T-cell (primary cell): ENCODE measurements around the gene ESRP2. TPM values are rescaled to one million over a fixed set of nuclear protein-coding genes. Genes with fewer than 3 reads are reported as not detected.

Source experiments
- ATAC-seq, 4 experiments: fragments of 200-7000 bp in 3 of 4; fragments of 150-1000 bp in 1 of 4; cut with Tn5 transposase; replicated peaks in 1 of 4; 1 replicate in 3 of 4; 2 replicates in 1 of 4; pipeline ENCODE4 v1.10.0; 2021; ENCODE audit warnings: moderate library complexity in 3 of 4, mild to moderate bottlenecking in 2 of 4, moderate number of reproducible peaks in 1 of 4
- CTCF ChIA-PET, 2 donors: fragments of 300-600 bp; sonication (Branson Sonifier 250); formaldehyde crosslinking; loops; one replicate each; lab custom pipeline; 2022; ENCODE audit warnings: antibody characterized with exemption in 2 of 2; lab: Charles Lee
- POLR2A ChIA-PET, 2 donors: fragments of 300-600 bp; sonication (Branson Sonifier 250); formaldehyde crosslinking; loops; one replicate each; lab custom pipeline; 2022; ENCODE audit warnings: antibody characterized with exemption in 2 of 2; lab: Charles Lee
- DNase-seq, 35 experiments: peaks; one replicate each; pipeline versions ENCODE4 v3.0.0 to v3.0.0-alpha.2; 2013 to 2023
- H3K27ac ChIP-seq: one replicate; pipeline ENCODE4 v1.5.1; 2013; ENCODE audit warnings: low read length
- H3K27me3 ChIP-seq, 2 experiments: replicated peaks in 1 of 2; 1 replicate in 1 of 2; 2 replicates in 1 of 2; pipeline versions ENCODE4 v1.6.1 to v1.7.0; 2013; ENCODE audit warnings: low read length in 1 of 2, mixed read lengths in 1 of 2; ENCODE audit not compliant: control insufficient read depth in 2 of 2, insufficient read depth in 2 of 2; ENCODE audit errors: extremely low read depth in 1 of 2
- H3K36me3 ChIP-seq, 2 donors: 1 replicate in 1 of 2; 2 replicates in 1 of 2; pipeline versions ENCODE4 v1.6.1 to v1.7.0; 2013; ENCODE audit warnings: low read length in 1 of 2; ENCODE audit not compliant: control insufficient read depth in 2 of 2, insufficient read depth in 1 of 2; ENCODE audit errors: extremely low read depth in 1 of 2
- H3K4me1 ChIP-seq, 2 experiments: 1 replicate in 1 of 2; 2 replicates in 1 of 2; pipeline versions ENCODE4 v1.6.1 to v1.7.0; 2013; ENCODE audit warnings: low read length in 2 of 2, mixed read lengths in 1 of 2; ENCODE audit not compliant: insufficient read depth in 2 of 2, control insufficient read depth in 1 of 2; ENCODE audit errors: extremely low read depth in 1 of 2
- H3K4me3 ChIP-seq, 2 donors: 1 replicate in 1 of 2; 2 replicates in 1 of 2; pipeline versions ENCODE4 v1.5.1 to v1.7.0; 2013; ENCODE audit warnings: mild to moderate bottlenecking in 2 of 2, low read length in 1 of 2, moderate library complexity in 1 of 2; ENCODE audit not compliant: control insufficient read depth in 1 of 2; ENCODE audit errors: extremely low read depth in 1 of 2
- H3K9me3 ChIP-seq: 2 replicates; pipeline ENCODE4 v1.7.0; 2013
- H3K27ac Mint-ChIP-seq, 2 donors: one replicate each; pipeline ENCODE4 v1.8.0; 2020 to 2021; ENCODE audit warnings: mild to moderate bottlenecking in 2 of 2, mixed read lengths in 2 of 2
- H3K27me3 Mint-ChIP-seq, 2 donors: one replicate each; pipeline ENCODE4 v1.8.0; 2021 to 2022; ENCODE audit warnings: mixed read lengths in 2 of 2
- H3K36me3 Mint-ChIP-seq: one replicate; pipeline ENCODE4 v1.8.0; 2021; ENCODE audit warnings: mixed read lengths
- H3K4me1 Mint-ChIP-seq, 3 donors: one replicate each; pipeline ENCODE4 v1.8.0; 2020 to 2022; ENCODE audit warnings: mixed read lengths in 3 of 3, mild to moderate bottlenecking in 1 of 3
- H3K4me3 Mint-ChIP-seq, 3 donors: one replicate each; pipeline ENCODE4 v1.8.0; 2020 to 2022; ENCODE audit warnings: mild to moderate bottlenecking in 3 of 3, mixed read lengths in 3 of 3, moderate library complexity in 3 of 3
- H3K9me3 Mint-ChIP-seq, 3 donors: one replicate each; pipeline ENCODE4 v1.8.0; 2020 to 2022; ENCODE audit warnings: mixed read lengths in 3 of 3
- whole genome bisulfite sequencing: methylation state at CpG from one replicate; pipeline ENCODE4 v1.1.5; 2013; ENCODE audit warnings: missing lambda C conversion rate; ENCODE audit not compliant: insufficient coverage; 5-methylcytosine and 5-hydroxymethylcytosine counted together
- total RNA-seq, 35 experiments: library from RNA in 6 of 35; stranded (reverse) in 6 of 35; fragments of 120-200 nt in 1 of 35; gene quantifications; one replicate each; pipeline versions ENCODE4 v1.2.1 to v1.2.4 and lab custom pipeline; 2013 to 2026

The ESRP2 gene
- total RNA-seq, 5 donors from 2014 or later (not counting 1 experiment from before 2014, with no cell fraction given), result 0.47 to 0.79 (median 0.62) TPM; not detected in 2

- no peaks in the 10 kb centered on the region for H3K27me3 ChIP-seq
- Mint-ChIP-seq H3K36me3 (peaks cover 7% of the 10 kb centered on the region), H3K9me3 (no peaks in the 10 kb centered on the region), H3K4me1 (peaks cover 44 to 56% (median 48%) of the 10 kb centered on the region in 3 donors), H3K27me3 (no peaks in the 10 kb centered on the region), H3K4me3 (peak overlapping the region; percentile 90 to 96 (median 92)), H3K27ac (peak overlapping the region; percentile 97)
- peaks cover 3 to 23% of the 10 kb centered on the region in 2 donors for H3K36me3 ChIP-seq
- ATAC-seq, result no peak
- H3K9me3 ChIP-seq, result no peaks in the 10 kb centered on the region
- H3K4me3 ChIP-seq, result peak overlapping the region; percentile 82 to 86
- POLR2A ChIA-PET, result interaction anchor here (0.6 to 1.6 kb wide), 8 partner anchors 9 to 66 kb away, joined by 3 to 8 read pairs (median 4); partner anchors contain the start of genes PRMT7 (in 1 of the 2) and SLC7A6OS (in 1 of the 2)
- peak overlapping the region; percentile 88 for H3K27ac ChIP-seq
- CTCF ChIA-PET, result interaction anchor here (0.6 to 4.6 kb wide), 23 partner anchors 8 to 423 kb away, joined by 3 to 73 read pairs (median 6); partner anchors contain the start of genes PLA2G15 (in 2 of the 2), PRMT7 (in 2 of the 2) and SLC7A6OS (in 2 of the 2)
- WGBS, result 38% methylated on average over 11 of the region's 11 CpGs
- H3K4me1 ChIP-seq, result peaks cover 21 to 59% of the 10 kb centered on the region in 2 experiments
- DNase-seq, result no peak
These were observed 27.7 kb upstream of the ESRP2 start for GRCh38 chr16:68263559-68264127.

GRCh38 chr16:68259007-68259825 lies 23.3 kb upstream of the ESRP2 start:
- Mint-ChIP-seq H3K36me3 (peaks cover 15% of the 10 kb centered on the region), H3K9me3 (no peaks in the 10 kb centered on the region), H3K4me1 (peaks cover 21 to 30% (median 28%) of the 10 kb centered on the region in 3 donors), H3K4me3 (no peak overlapping the region), H3K27ac (no peak overlapping the region), H3K27me3 (no peaks in the 10 kb centered on the region)
- Histone ChIP-seq H3K27ac (no peak overlapping the region), H3K4me3 (no peak overlapping the region), H3K9me3 (no peaks in the 10 kb centered on the region), H3K36me3 (peaks cover 3 to 29% of the 10 kb centered on the region in 2 donors), H3K27me3 (no peaks in the 10 kb centered on the region), H3K4me1 (peaks cover 2 to 31% of the 10 kb centered on the region in 2 experiments)
- ChIA-PET POLR2A (interaction anchor here in 1 of 2 donors (0.6 kb wide), 1 partner anchor 317 kb away, joined by 7 read pairs; no protein-coding TSS in a partner anchor), CTCF (no interaction called here)
- ATAC-seq (no peak), DNase-seq (no peak)
- 85% methylated on average over 24 of the region's 27 CpGs for WGBS

- Histone ChIP-seq H3K27ac (no peak overlapping the region), H3K36me3 (peaks cover 5 to 36% of the 10 kb centered on the region in 2 donors), H3K27me3 (no peaks in the 10 kb centered on the region), H3K4me3 (no peak overlapping the region), H3K4me1 (peaks cover 2 to 21% of the 10 kb centered on the region in 2 experiments), H3K9me3 (no peaks in the 10 kb centered on the region)
- ATAC-seq (no peak), DNase-seq (no peak)
- no peaks in the 10 kb centered on the region for H3K27me3 Mint-ChIP-seq
- ChIA-PET POLR2A (interaction anchor here in 1 of 2 donors (0.5 to 0.6 kb wide), 2 partner anchors 318 to 483 kb away, joined by 7 to 8 read pairs; no protein-coding TSS in a partner anchor), CTCF (interaction anchor here in 1 of 2 donors (0.6 to 1.2 kb wide), 2 partner anchors 22 to 71 kb away, joined by 4 to 6 read pairs; no protein-coding TSS in a partner anchor)
- H3K36me3 Mint-ChIP-seq, result peaks cover 18% of the 10 kb centered on the region
- H3K27ac Mint-ChIP-seq, result peak overlapping the region in 1 of 2 donors; percentile 54
- peaks cover 13 to 22% (median 20%) of the 10 kb centered on the region in 3 donors for H3K4me1 Mint-ChIP-seq
- no peaks in the 10 kb centered on the region for H3K9me3 Mint-ChIP-seq
- 76% methylated on average over 10 of the region's 13 CpGs for WGBS
- H3K4me3 Mint-ChIP-seq, result no peak overlapping the region
These were observed 22.2 kb upstream of the ESRP2 start for GRCh38 chr16:68257906-68258800.

- H3K4me3 Mint-ChIP-seq, result no peak overlapping the region
- CTCF ChIA-PET, result interaction anchor here in 1 of 2 donors (0.6 to 1.2 kb wide), 2 partner anchors 23 to 72 kb away, joined by 4 to 6 read pairs; no protein-coding TSS in a partner anchor
- H3K4me1 Mint-ChIP-seq, result peaks cover 9 to 18% (median 17%) of the 10 kb centered on the region in 3 donors
- peak overlapping the region; percentile 25 to 54 for H3K27ac Mint-ChIP-seq
- no peaks in the 10 kb centered on the region for H3K9me3 ChIP-seq
- H3K36me3 Mint-ChIP-seq, result peaks cover 18% of the 10 kb centered on the region
- H3K27ac ChIP-seq, result no peak overlapping the region
- no peaks in the 10 kb centered on the region for H3K9me3 Mint-ChIP-seq
- H3K4me1 ChIP-seq, result peaks cover 2 to 19% of the 10 kb centered on the region in 2 experiments
- H3K4me3 ChIP-seq, result no peak overlapping the region
- no peaks in the 10 kb centered on the region for H3K27me3 ChIP-seq
- peaks cover 8 to 39% of the 10 kb centered on the region in 2 donors for H3K36me3 ChIP-seq
- no peaks in the 10 kb centered on the region for H3K27me3 Mint-ChIP-seq
- 70% methylated on average over 6 of the region's 6 CpGs for WGBS
- ATAC-seq (peak; percentile 41 to 83 (median 44)), DNase-seq (peak in 6 of 35 experiments; percentile 32 to 55 (median 42))
- POLR2A ChIA-PET, result interaction anchor here in 1 of 2 donors (0.5 kb wide), 1 partner anchor 484 kb away, joined by 8 read pairs; no protein-coding TSS in a partner anchor
These were observed 21.5 kb upstream of the ESRP2 start for GRCh38 chr16:68257251-68257905.

- Mint-ChIP-seq H3K4me3 (no peak overlapping the region), H3K27ac (no peak overlapping the region), H3K36me3 (peaks cover 27% of the 10 kb centered on the region), H3K4me1 (peaks cover 3 to 12% (median 8%) of the 10 kb centered on the region in 3 donors), H3K27me3 (no peaks in the 10 kb centered on the region), H3K9me3 (no peaks in the 10 kb centered on the region)
- CTCF ChIA-PET, result interaction anchor here (0.6 to 0.9 kb wide), 2 partner anchors 8 to 86 kb away, joined by 3 to 9 read pairs; partner anchors contain the start of gene SLC7A6 (in 1 of the 2)
- DNase-seq, result no peak
- no peak overlapping the region for H3K4me3 ChIP-seq
- H3K4me1 ChIP-seq, result peaks cover 2 to 8% of the 10 kb centered on the region in 2 experiments
- H3K9me3 ChIP-seq, result no peaks in the 10 kb centered on the region
- no peak for ATAC-seq
- no peak overlapping the region for H3K27ac ChIP-seq
- WGBS, result 94% methylated on average over 18 of the region's 18 CpGs
- POLR2A ChIA-PET, result no interaction called here
- H3K27me3 ChIP-seq, result no peaks in the 10 kb centered on the region
- peaks cover 8 to 45% of the 10 kb centered on the region in 2 donors for H3K36me3 ChIP-seq
These were observed 19.8 kb upstream of the ESRP2 start for GRCh38 chr16:68255712-68256111.
